HCT116 (cell line): Measurements from ENCODE around the gene OR2T1. TPM values are rescaled to one million over a fixed set of nuclear protein-coding genes. Genes with fewer than 3 reads are reported as not detected.

Source experiments
- total RNA-seq: library from RNA; stranded (reverse); gene quantifications from one replicate; pipeline ENCODE4 v1.2.1, GENCODE V29; 2021; ENCODE audit not compliant: unreplicated experiment

OR2T1 gene
- total RNA-seq, 1 experiment from 2014 or later: not detected

Other genes with a start within 250 kb of the OR2T1 start
- not detected for gene OR2M2, start 228.2 kb upstream of the OR2T1 start, total RNA-seq
- gene OR2M3, start 205.8 kb upstream of the OR2T1 start, total RNA-seq: not detected
- gene OR2M4, start 171.6 kb upstream of the OR2T1 start, total RNA-seq: not detected
- gene OR2T33, start 125.1 kb upstream of the OR2T1 start, total RNA-seq: not detected
- not detected for gene OR2T12, start 99.6 kb upstream of the OR2T1 start, total RNA-seq
- not detected for gene OR2M7, start 78.5 kb upstream of the OR2T1 start, total RNA-seq
- gene OR14C36, start 54.3 kb upstream of the OR2T1 start, total RNA-seq: not detected
- gene OR2T4, start 41.4 kb upstream of the OR2T1 start, total RNA-seq: not detected
- gene OR2T6, start 27.3 kb upstream of the OR2T1 start, total RNA-seq: not detected
- gene OR2T2, start 42.6 kb downstream of the OR2T1 start, total RNA-seq: not detected
- not detected for gene OR2T3, start 70.3 kb downstream of the OR2T1 start, total RNA-seq
- gene OR2T5, start 85.5 kb downstream of the OR2T1 start, total RNA-seq: not detected
- not detected for gene OR2G6, start 105.0 kb downstream of the OR2T1 start, total RNA-seq
- not detected for gene OR2T29, start 159.7 kb downstream of the OR2T1 start, total RNA-seq
- gene OR2T34, start 171.7 kb downstream of the OR2T1 start, total RNA-seq: not detected
- not detected for gene OR2T10, start 194.7 kb downstream of the OR2T1 start, total RNA-seq
- not detected for gene OR2T11, start 232.0 kb downstream of the OR2T1 start, total RNA-seq
- gene OR2T35, start 242.2 kb downstream of the OR2T1 start, total RNA-seq: not detected